GM18505 (cell line): ENCODE data around the gene FAM222A.
"Not testable (repeated sequence)": the region's sequence is repeated elsewhere in the genome, so short reads cannot be mapped to it uniquely, and the experiment has no call there.

Experiments used
- ATAC-seq: cut with Tn5 transposase; IDR thresholded peaks from one replicate; pipeline ENCODE4 v1.9.1; 2021; ENCODE audit not compliant: unreplicated experiment
- POLR2A ChIP-seq: IDR thresholded peaks from 4 replicates; pipeline ENCODE4 v1.6.1; 2011; ENCODE audit warnings: borderline replicate concordance; ENCODE audit not compliant: insufficient read depth, insufficient read length; ENCODE audit errors: extremely low read depth

Gene FAM222A

DNA sequence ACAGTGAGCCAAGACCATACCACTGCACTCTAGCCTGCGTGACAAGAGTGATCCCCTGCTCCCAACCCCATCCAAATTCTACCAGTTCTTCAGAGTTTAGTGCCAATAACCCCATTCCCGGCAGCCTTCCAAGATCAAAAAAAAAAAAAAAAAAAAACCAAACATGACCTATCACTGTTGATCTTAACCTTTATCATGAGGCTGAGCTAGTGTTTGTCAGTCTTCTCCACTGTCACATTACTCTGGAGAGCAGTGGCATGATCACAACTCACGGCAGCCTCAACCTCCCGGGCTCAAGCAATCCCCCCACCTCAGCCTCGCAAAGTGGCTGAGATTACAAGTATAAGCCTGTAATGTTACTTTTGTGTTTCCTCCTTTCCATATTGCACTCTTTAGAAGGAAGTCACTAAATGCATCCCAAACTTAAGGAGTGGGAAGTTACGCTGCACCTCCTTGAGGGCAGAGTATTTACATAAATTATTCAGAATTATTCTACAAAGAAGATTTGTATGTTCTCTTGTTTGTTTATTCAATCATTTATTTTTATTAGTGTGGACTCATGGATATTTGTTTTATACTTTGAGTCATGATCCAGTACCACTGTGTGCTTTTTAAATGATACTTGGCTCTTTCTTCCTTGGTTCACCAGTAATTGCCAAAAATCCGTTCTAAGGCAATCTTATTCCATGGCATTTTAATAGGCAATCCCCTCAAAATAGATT lies 31.5 kb upstream of the FAM222A start:
- ATAC-seq = no peak
- TF ChIP-seq POLR2A = no peak

DNA sequence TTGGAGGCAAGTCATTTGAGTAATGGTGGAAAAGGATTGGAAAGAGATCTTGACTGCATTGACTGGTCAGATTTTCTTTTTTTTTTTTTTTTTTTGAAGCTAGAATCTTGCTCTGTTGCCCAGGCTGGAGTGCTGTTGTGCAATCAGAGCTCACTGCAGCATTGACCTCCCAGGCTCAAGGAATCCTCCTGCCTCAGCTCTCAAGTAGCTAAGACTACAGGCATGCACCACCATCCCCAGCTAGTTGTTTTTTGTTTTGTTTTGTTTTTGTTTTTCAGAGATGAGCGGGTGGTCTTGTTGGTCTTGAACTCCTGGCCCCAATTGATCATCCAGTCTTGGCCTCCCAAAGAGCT lies 30.9 kb upstream of the FAM222A start:
- ATAC-seq = no peak
- TF ChIP-seq POLR2A = no peak

DNA sequence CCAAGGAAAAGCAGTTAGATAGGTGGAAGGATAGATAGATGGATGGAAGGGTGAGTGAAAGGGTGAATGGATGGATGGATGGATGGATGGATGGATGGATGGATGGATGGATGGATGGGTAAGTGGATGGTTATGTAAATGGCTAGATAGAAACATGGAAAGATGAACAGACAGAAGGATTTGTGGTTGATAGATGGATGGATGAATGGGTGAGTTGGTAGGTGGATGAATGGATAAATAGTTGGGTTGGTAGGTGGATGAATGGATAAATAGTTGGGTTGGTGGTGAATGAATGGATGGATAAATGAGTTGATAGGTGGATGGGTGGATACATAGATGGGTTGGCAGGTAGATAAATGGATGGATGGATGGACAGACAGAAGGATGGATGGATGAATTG lies 30.3 kb upstream of the FAM222A start:
- no peak for TF ChIP-seq POLR2A
- ATAC-seq = no peak

DNA sequence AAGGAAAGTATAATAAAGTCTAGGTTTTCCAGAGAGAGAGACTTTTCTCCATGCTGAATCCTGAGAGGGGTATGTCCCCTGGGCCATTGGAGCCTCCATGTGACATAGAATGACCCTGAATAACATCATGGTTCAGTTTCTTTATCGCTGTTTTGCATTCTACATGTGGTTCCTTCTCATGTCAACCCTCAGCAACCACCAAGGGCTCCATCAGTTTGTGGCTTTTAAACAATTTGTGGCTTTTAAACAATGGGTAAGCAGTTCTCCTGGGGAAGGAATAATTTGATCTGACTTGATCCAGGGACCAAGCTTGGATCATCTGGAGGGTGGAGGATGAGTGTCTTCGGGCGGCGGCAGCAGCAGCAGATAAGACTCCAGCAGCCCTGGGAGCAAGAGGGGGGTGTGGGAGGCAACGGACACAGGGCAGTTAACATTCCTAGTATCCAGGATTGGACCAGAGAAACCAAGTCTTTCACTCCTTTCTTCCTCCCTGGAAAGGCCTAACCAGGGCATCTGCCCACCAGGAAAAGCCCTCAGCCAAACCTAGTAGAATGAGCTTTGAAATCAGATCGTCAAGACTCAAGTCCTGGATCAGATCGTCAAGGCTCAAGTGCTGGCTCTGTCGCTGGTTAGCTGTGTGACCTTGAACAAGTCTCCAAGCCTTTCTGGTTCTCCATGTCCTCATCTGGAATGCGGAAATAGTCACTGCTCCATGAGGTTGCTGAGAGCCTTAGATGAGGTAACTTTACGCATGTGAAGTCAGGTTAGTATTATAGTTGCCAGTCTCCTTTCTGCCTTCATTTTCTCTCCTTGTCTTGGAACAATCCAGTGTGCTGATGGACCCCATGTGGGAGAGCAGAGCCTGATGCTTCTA lies 27.8 kb upstream of the FAM222A start:
- TF ChIP-seq POLR2A = no peak
- no peak for ATAC-seq

DNA sequence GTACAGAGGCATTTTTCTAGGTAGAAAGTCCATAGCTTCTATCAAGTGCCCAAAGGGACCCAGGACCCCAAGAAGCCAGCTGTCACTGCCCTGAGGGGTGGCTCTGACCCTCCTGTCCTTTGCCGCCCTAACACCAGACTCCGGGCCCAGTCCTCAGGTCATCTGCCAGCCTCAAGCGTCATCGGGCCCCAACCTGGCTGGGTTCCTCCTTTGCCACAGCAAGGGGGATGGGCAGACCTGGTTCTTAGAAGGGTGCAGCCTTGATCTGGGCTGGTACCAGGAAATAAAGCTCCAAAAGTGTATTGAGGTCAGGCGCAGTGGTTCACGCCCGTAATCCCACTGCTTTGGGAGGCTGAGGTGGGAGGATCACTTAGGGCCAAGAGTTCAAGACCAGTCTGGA lies 27.1 kb upstream of the FAM222A start:
- no peak for ATAC-seq
- TF ChIP-seq POLR2A = no peak

DNA sequence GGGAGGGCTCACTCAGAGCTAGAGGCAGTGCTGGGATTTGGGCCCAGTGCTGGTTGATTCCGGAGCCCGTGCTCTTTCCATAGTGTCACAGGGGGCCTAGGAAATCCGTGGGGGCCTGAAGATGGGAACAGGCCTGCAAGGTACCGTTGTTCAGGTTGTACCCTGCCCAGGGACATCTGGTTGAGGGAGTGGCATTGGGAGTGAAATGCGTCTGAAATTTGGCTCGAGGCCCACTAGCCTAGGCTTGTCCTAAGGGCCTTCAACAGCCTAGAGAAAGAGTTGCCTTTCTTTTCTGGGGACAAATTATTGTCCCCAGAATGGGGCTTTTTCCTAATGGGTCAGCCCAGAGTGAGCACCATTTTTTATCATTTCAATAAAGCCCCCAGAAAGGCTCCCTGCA lies 26.4 kb upstream of the FAM222A start:
- TF ChIP-seq POLR2A = no peak
- ATAC-seq = no peak

DNA sequence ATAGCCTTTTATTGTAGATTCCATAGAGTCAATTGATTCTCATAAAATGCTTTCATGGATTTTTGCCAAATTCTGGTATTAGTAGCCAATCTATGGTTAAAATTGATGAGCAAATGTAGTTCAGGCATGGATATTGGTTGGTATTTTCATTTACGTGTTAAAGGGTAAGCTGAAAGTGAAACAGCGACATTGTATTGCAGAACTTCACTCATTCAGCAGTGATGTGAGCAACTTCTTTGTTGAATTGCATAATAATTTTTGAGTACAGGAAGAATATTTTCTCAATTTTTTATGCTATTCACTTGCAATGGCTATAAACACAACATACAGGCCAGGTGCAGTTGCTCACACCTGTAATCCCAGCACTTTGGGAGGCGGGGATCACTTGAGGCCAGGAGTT lies 24.2 kb upstream of the FAM222A start:
- ATAC-seq = no peak
- no peak for TF ChIP-seq POLR2A

DNA sequence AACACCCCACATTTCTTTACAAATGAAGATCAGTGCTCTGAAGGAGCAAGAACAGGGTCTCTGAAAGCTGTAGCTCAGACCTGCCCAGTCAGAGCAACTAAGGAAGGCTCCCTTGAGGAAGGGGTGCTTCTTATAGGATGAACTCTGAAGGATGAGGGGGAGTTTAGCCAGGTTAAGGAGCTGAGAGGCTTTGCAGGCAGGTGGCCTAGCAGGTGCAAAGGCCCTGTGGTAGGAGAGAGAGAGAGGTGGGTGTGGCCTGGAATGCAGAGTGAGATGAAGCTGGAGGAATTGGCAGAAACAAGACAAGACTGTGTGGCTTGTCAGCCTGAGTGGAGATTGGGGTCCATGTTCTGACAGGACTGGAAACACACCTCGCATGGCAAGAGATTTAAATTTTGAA lies 20.5 kb upstream of the FAM222A start:
- ATAC-seq = no peak
- no peak for TF ChIP-seq POLR2A

DNA sequence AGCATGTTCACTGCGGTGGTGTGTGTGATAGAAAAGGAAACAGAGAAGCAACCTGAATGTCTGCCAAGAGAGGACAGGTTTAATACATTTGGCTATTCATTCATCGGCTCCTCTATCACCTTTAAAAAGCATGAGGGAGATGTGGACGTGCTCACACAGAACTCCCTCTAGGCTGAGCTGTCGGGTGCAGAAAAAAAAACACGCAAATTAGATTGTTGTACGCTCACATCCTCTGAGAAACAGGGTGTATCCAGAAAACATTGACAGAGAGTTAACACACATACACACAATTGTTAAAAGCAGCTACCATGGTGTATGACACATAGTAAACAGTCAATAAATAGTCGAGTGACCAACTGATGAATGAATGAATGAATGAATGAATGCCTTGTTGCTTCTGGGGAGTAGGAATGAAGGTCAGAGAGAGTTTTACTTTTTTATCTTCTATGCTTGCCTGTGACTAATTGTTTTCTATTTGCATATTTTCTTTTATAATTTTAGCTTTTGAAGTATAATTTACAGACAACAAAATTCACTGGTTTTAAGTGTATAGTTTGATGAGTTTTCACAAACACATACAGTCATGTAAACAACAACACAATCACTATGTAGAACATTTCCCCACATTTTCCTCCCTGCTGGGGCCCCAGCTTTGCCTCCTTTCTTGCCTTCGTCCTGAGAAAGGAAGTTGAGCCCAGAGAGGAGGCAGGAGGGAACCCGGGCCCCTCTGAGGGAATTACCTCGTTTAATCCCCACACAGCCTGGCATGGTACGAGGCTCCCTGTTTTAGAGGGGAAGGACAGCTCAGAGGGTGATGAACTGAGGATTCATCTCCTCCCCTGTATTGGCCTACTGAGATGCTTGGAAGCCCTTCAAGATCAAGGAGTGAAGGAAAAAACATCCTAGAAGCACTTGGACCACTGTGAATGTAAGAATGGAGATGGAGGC lies 19.7 kb upstream of the FAM222A start:
- ATAC-seq = no peak
- TF ChIP-seq POLR2A = no peak

DNA sequence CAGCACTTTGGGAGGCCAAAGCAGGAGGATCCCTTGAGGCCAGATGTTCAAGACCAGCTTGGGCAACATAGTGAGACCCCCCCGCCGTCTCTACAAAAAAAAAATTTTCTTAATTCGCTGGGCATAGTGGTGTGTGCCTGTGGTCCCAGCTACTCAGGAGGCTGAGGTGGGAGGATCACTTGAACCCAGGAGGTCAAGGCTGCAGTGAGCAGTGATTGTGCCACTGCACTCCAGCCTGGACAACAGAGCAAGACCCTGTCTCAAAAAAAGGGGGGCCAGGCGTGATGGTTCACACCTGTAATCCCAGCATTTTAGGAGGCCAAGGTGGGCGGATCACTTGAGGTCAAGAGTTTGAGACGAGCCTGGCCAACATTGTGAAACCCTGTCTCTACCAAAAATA lies 19.0 kb upstream of the FAM222A start:
- not testable (repeated sequence) for ATAC-seq

DNA sequence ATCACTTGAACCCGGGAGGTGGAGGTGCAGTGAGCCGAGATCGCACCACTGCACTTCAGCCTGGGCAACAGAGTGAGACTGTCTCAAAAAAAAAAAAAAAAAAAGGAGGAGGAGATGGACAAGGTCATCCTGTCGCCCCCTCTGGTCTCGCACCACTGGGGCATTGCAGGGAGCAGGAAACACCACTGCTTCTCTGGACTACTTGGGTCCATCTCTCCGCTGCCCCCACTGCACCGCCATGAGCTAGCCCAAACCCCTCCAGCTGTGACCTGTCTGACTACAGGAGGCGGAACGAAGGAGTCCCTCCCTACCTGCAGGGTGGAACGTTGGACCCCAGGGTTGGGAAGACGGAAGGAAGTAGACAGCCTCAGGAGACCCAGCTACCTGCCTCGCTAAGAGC lies 18.2 kb upstream of the FAM222A start:
- ATAC-seq = no peak
- no peak for TF ChIP-seq POLR2A

DNA sequence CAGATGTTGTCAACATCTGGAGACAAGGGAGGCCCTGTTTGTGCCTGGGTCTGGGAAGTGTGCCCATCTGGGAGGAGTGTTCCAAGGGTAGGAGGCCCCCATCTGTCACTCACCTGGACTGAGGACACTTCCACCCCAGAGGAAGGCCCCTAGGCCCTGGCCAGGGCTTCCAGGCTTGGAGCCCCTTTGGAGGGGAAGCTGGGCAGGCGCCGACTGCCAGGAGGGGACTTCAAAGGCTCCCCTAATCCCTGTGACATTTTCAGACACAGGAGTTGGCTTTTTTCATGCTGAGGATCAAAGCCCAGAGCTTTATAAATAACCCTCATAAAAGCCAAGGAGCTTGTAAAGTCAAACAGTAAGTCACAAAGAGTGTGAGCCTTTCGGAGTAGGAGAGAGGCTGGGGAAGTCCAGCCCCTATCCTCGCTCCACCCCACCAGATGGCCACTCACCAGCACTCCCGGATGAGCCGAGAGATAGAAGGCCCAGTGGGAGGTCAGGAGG lies 17.6 kb upstream of the FAM222A start:
- no peak for ATAC-seq
- TF ChIP-seq POLR2A = no peak
